GF-D8 (cell line): Measurements from ENCODE around the gene NGEF.

Experiments
- DNase-seq: peaks from one replicate; lab custom pipeline; 2025; lab: John Stamatoyannopoulos, UW

The NGEF gene

DNA sequence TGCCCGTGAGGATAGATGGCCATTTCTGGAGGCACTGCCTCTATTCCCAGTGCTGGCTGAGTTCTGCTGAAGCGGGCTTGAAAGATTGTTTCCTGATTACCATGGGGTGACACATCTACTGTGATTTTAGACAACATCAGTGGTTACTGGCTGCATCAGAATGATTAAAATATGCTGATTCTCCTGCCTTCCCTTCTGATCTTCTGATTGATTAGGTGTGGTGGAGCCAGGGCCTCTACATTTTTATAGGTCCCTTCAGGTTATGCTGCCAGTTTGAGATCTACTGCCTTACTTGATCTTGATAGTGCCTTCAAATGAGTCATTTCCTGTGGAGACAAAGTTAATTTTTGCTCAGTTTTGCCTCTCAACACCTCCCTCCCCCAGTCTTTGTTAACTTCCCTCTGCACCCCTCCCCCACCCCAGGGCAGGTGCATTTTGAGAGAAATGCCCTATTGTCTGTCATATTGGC is 174.6 kb downstream of the NGEF start:
- DNase-seq = peak; percentile 78

GRCh38 chr2:232836934-232837333 is 176.1 kb downstream of the NGEF start:
- DNase-seq = no peak

- no peak for DNase-seq
Observed at GRCh38 chr2:232835687-232836208, 177.3 kb downstream of the NGEF start.

GRCh38 chr2:232833830-232834229 is 179.2 kb downstream of the NGEF start:
- DNase-seq = no peak

DNA sequence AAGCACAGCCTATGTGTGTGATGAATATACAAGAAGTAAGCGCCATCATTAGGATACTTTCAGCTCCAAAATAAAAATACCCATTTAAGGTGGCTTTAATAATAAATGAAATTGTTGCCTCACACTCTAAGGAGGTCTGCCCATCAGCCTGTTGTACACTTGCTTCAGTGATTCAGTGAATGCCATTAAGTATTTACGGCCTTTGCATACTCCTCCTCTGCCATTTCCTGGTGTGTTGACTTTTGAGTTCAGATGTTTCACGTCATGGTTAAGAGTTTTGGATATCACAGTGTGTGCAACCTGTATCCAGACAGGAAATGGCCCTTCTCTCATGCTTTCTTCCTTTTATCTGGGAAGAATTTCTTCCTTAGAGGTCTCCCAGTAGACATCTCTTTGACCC is 181.6 kb downstream of the NGEF start:
- DNase-seq = no peak

GRCh38 chr2:232829988-232830387 is 183.1 kb downstream of the NGEF start:
- DNase-seq = no peak
